Stimulated activated naive B cell treated with anti-CD40 and anti-IgM and Interleukin-4, amounts not matched to agents 10 μg/mL and 1 μg/mL and 100 μg/mL, for 72 hours (primary cell): Measurements from ENCODE around the gene ADCYAP1R1.

Experiments used
- ATAC-seq, 2 donors: fragments of 150-1000 bp; cut with Tn5 transposase; replicated peaks; 2 replicates each; pipeline ENCODE4 v1.10.0; 2021; ENCODE audit warnings: moderate library complexity in 1 of 2
- DNase-seq: peaks from one replicate; pipeline ENCODE4 v3.0.0; 2021
- H3K27ac Mint-ChIP-seq: one replicate; pipeline ENCODE4 v1.8.0; 2022; ENCODE audit warnings: mild to moderate bottlenecking, mixed read lengths
- H3K27me3 Mint-ChIP-seq, 2 donors: one replicate each; pipeline ENCODE4 v1.8.0; 2022; ENCODE audit warnings: mixed read lengths in 2 of 2
- H3K36me3 Mint-ChIP-seq, 2 donors: one replicate each; pipeline ENCODE4 v1.8.0; 2022; ENCODE audit warnings: mixed read lengths in 2 of 2, mild to moderate bottlenecking in 1 of 2
- H3K4me1 Mint-ChIP-seq, 2 donors: one replicate each; pipeline ENCODE4 v1.8.0; 2022; ENCODE audit warnings: mixed read lengths in 2 of 2, mild to moderate bottlenecking in 1 of 2
- H3K4me3 Mint-ChIP-seq, 2 donors: one replicate each; pipeline ENCODE4 v1.8.0; 2022; ENCODE audit warnings: mild to moderate bottlenecking in 2 of 2, mixed read lengths in 2 of 2, moderate library complexity in 1 of 2
- H3K9me3 Mint-ChIP-seq, 2 donors: one replicate each; pipeline ENCODE4 v1.8.0; 2022; ENCODE audit warnings: mixed read lengths in 2 of 2, mild to moderate bottlenecking in 1 of 2

ADCYAP1R1 gene

GRCh38 chr7:31027161-31027965, 24.7 kb upstream of the ADCYAP1R1 start:
- no peaks in the 10 kb centered on the region for H3K9me3 Mint-ChIP-seq
- H3K4me3 Mint-ChIP-seq, result no peak overlapping the region
- DNase-seq (no peak), ATAC-seq (no peak)
- H3K27ac Mint-ChIP-seq, result no peak overlapping the region
- peaks cover 0 to 1% of the 10 kb centered on the region in 2 donors for H3K4me1 Mint-ChIP-seq
- H3K36me3 Mint-ChIP-seq, result no peaks in the 10 kb centered on the region
- peaks cover 4 to 20% of the 10 kb centered on the region in 2 donors for H3K27me3 Mint-ChIP-seq

GRCh38 chr7:31028006-31028405, 24.1 kb upstream of the ADCYAP1R1 start:
- Mint-ChIP-seq H3K27ac (no peak overlapping the region), H3K9me3 (no peaks in the 10 kb centered on the region), H3K4me1 (peaks cover 0 to 1% of the 10 kb centered on the region in 2 donors), H3K4me3 (no peak overlapping the region), H3K27me3 (peaks cover 4 to 20% of the 10 kb centered on the region in 2 donors), H3K36me3 (no peaks in the 10 kb centered on the region)
- ATAC-seq (no peak), DNase-seq (no peak)

- Mint-ChIP-seq H3K27me3 (peaks cover 4 to 20% of the 10 kb centered on the region in 2 donors), H3K4me3 (no peak overlapping the region), H3K36me3 (no peaks in the 10 kb centered on the region), H3K4me1 (peaks cover 0 to 1% of the 10 kb centered on the region in 2 donors), H3K9me3 (no peaks in the 10 kb centered on the region), H3K27ac (no peak overlapping the region)
- DNase-seq, result no peak
- ATAC-seq, result no peak
These were observed 23.6 kb upstream of the ADCYAP1R1 start for GRCh38 chr7:31028417-31028992.

- Mint-ChIP-seq H3K36me3 (no peaks in the 10 kb centered on the region), H3K27me3 (peaks cover 4 to 25% of the 10 kb centered on the region in 2 donors), H3K4me1 (peaks cover 0 to 1% of the 10 kb centered on the region in 2 donors), H3K9me3 (no peaks in the 10 kb centered on the region), H3K27ac (no peak overlapping the region), H3K4me3 (no peak overlapping the region)
- DNase-seq (no peak), ATAC-seq (no peak)
These were observed 22.7 kb upstream of the ADCYAP1R1 start for GRCh38 chr7:31029251-31030042.

- Mint-ChIP-seq H3K27me3 (peaks cover 0 to 12% of the 10 kb centered on the region in 2 donors), H3K4me3 (no peak overlapping the region)
These were observed 18.3 kb upstream of the ADCYAP1R1 start for GRCh38 chr7:31033674-31034300.

GRCh38 chr7:31036924-31037323, 15.2 kb upstream of the ADCYAP1R1 start:
- H3K4me3 Mint-ChIP-seq, result no peak overlapping the region
- DNase-seq (no peak), ATAC-seq (no peak)
- H3K27ac Mint-ChIP-seq, result no peak overlapping the region
- H3K27me3 Mint-ChIP-seq, result peaks cover 0 to 5% of the 10 kb centered on the region in 2 donors
- H3K9me3 Mint-ChIP-seq, result no peaks in the 10 kb centered on the region
- no peaks in the 10 kb centered on the region for H3K36me3 Mint-ChIP-seq
- H3K4me1 Mint-ChIP-seq, result no peaks in the 10 kb centered on the region

More at GRCh38 chr7:31033674-31034300, 18.3 kb upstream of the ADCYAP1R1 start:
- ATAC-seq (no peak), DNase-seq (no peak)
- no peaks in the 10 kb centered on the region for H3K4me1 Mint-ChIP-seq
- no peaks in the 10 kb centered on the region for H3K9me3 Mint-ChIP-seq
- no peak overlapping the region for H3K27ac Mint-ChIP-seq
- H3K36me3 Mint-ChIP-seq, result no peaks in the 10 kb centered on the region

GRCh38 chr7:31043051-31043471, 9.0 kb upstream of the ADCYAP1R1 start:
- no peaks in the 10 kb centered on the region for H3K36me3 Mint-ChIP-seq

GRCh38 chr7:31044529-31044928, 7.6 kb upstream of the ADCYAP1R1 start:
- no peaks in the 10 kb centered on the region for H3K9me3 Mint-ChIP-seq
- DNase-seq (no peak), ATAC-seq (no peak)
- H3K27ac Mint-ChIP-seq, result no peak overlapping the region
- no peak overlapping the region for H3K4me3 Mint-ChIP-seq
- H3K36me3 Mint-ChIP-seq, result no peaks in the 10 kb centered on the region
- peaks cover 17 to 25% of the 10 kb centered on the region in 2 donors for H3K27me3 Mint-ChIP-seq
- no peaks in the 10 kb centered on the region for H3K4me1 Mint-ChIP-seq

More at GRCh38 chr7:31043051-31043471, 9.0 kb upstream of the ADCYAP1R1 start:
- no peak for DNase-seq
- Mint-ChIP-seq H3K4me1 (no peaks in the 10 kb centered on the region), H3K27me3 (peaks cover 17 to 24% of the 10 kb centered on the region in 2 donors), H3K27ac (no peak overlapping the region), H3K4me3 (no peak overlapping the region), H3K9me3 (no peaks in the 10 kb centered on the region)
- ATAC-seq, result no peak

- Mint-ChIP-seq H3K36me3 (no peaks in the 10 kb centered on the region), H3K27ac (no peak overlapping the region), H3K9me3 (no peaks in the 10 kb centered on the region), H3K4me1 (peaks cover 0 to 3% of the 10 kb centered on the region in 2 donors), H3K4me3 (no peak overlapping the region), H3K27me3 (peaks cover 36 to 46% of the 10 kb centered on the region in 2 donors)
- ATAC-seq (no peak), DNase-seq (no peak)
These were observed 5.4 kb upstream of the ADCYAP1R1 start for GRCh38 chr7:31046723-31047122.

GRCh38 chr7:31047313-31048146, 4.6 kb upstream of the ADCYAP1R1 start:
- H3K4me1 Mint-ChIP-seq, result peaks cover 0 to 4% of the 10 kb centered on the region in 2 donors
- H3K27ac Mint-ChIP-seq, result no peak overlapping the region
- no peaks in the 10 kb centered on the region for H3K9me3 Mint-ChIP-seq
- H3K27me3 Mint-ChIP-seq, result peaks cover 34 to 49% of the 10 kb centered on the region in 2 donors
- ATAC-seq (no peak), DNase-seq (no peak)
- H3K36me3 Mint-ChIP-seq, result no peaks in the 10 kb centered on the region
- no peak overlapping the region for H3K4me3 Mint-ChIP-seq

GRCh38 chr7:31049005-31049765, 2.9 kb upstream of the ADCYAP1R1 start:
- Mint-ChIP-seq H3K4me1 (peaks cover 0 to 4% of the 10 kb centered on the region in 2 donors), H3K27me3 (peaks cover 38 to 49% of the 10 kb centered on the region in 2 donors), H3K27ac (no peak overlapping the region), H3K4me3 (no peak overlapping the region), H3K36me3 (no peaks in the 10 kb centered on the region), H3K9me3 (no peaks in the 10 kb centered on the region)
- ATAC-seq (peak in 1 of 2 donors; percentile 3), DNase-seq (no peak)

GRCh38 chr7:31052487-31052840, 356 bp downstream of the ADCYAP1R1 start:
- DNase-seq, result no peak
- no peak overlapping the region for H3K27ac Mint-ChIP-seq
- ATAC-seq, result no peak
- peaks cover 54 to 63% of the 10 kb centered on the region in 2 donors for H3K27me3 Mint-ChIP-seq
- no peaks in the 10 kb centered on the region for H3K9me3 Mint-ChIP-seq
- peaks cover 0 to 4% of the 10 kb centered on the region in 2 donors for H3K4me1 Mint-ChIP-seq
- no peaks in the 10 kb centered on the region for H3K36me3 Mint-ChIP-seq
- no peak overlapping the region for H3K4me3 Mint-ChIP-seq
